MM.1S (cell line): Measurements from ENCODE around the gene IGFL1.

Experiments used
- DNase-seq: peaks from one replicate; pipeline ENCODE4 v3.0.0-alpha.2; 2015
- H2AFZ ChIP-seq: fragments of 300-600 bp; sonication (generic); 2 replicates; pipeline ENCODE4 v1.6.0; 2016; ENCODE audit warnings: antibody characterized with exemption, low read length
- H3F3A ChIP-seq: fragments of 300-600 bp; sonication (generic); 2 replicates; pipeline ENCODE4 v1.6.1; 2016; ENCODE audit warnings: mild to moderate bottlenecking, antibody characterized with exemption, low read length, moderate library complexity, mixed read lengths; ENCODE audit not compliant: insufficient read depth
- H3K27ac ChIP-seq: fragments of 300-600 bp; sonication (generic); 2 replicates; pipeline ENCODE4 v1.5.1; 2016; ENCODE audit warnings: mild to moderate bottlenecking, low read length
- H3K27me3 ChIP-seq: fragments of 300-600 bp; sonication (generic); replicated peaks from 2 replicates; pipeline ENCODE4 v1.6.0; 2016; ENCODE audit warnings: low read length; ENCODE audit not compliant: insufficient read depth
- H3K36me3 ChIP-seq: fragments of 300-600 bp; sonication (generic); replicated peaks from 2 replicates; pipeline ENCODE4 v1.6.1; 2016; ENCODE audit warnings: mild to moderate bottlenecking, low read length, mixed read lengths; ENCODE audit not compliant: insufficient read depth
- H3K4me1 ChIP-seq: fragments of 300-600 bp; sonication (generic); 2 replicates; pipeline ENCODE4 v1.6.1; 2016; ENCODE audit warnings: low read length, mixed read lengths
- H3K4me2 ChIP-seq: fragments of 300-600 bp; sonication (generic); 2 replicates; pipeline ENCODE4 v1.6.0; 2016; ENCODE audit warnings: low read depth, low read length
- H3K4me3 ChIP-seq: fragments of 300-600 bp; sonication (generic); 2 replicates; pipeline ENCODE4 v1.5.1; 2016; ENCODE audit warnings: low read length, mixed read lengths
- H3K79me2 ChIP-seq: fragments of 300-600 bp; sonication (generic); 2 replicates; pipeline ENCODE4 v1.6.1; 2016; ENCODE audit warnings: mixed run types, low read length, mixed read lengths
- H3K9ac ChIP-seq: fragments of 300-600 bp; sonication (generic); 2 replicates; pipeline ENCODE4 v1.6.1; 2016; ENCODE audit warnings: low read length, mixed read lengths
- H3K9me2 ChIP-seq: fragments of 300-600 bp; sonication (generic); replicated peaks from 2 replicates; pipeline ENCODE4 v1.6.1; 2016; ENCODE audit warnings: mild to moderate bottlenecking, low read length, mixed read lengths; ENCODE audit not compliant: insufficient read depth
- H3K9me3 ChIP-seq: fragments of 300-600 bp; sonication (generic); replicated peaks from 2 replicates; pipeline ENCODE4 v1.6.1; 2016; ENCODE audit warnings: mild to moderate bottlenecking, low read length, mixed read lengths; ENCODE audit not compliant: insufficient read depth
- H4K20me1 ChIP-seq: fragments of 300-600 bp; sonication (generic); 2 replicates; pipeline ENCODE4 v1.6.1; 2016; ENCODE audit warnings: mild to moderate bottlenecking, low read length, moderate library complexity, mixed read lengths; ENCODE audit not compliant: insufficient read depth
- EZH2 ChIP-seq: fragments of 300-600 bp; sonication (generic); optimal IDR thresholded peaks from 2 replicates; pipeline ENCODE3; 2017; ENCODE audit warnings: low read depth, mild to moderate bottlenecking, antibody characterized with exemption, low read length, mixed read lengths
- EZH2phosphoT487 ChIP-seq: fragments of 300-600 bp; sonication (generic); IDR thresholded peaks from 2 replicates; pipeline ENCODE4 v1.6.1; 2018; ENCODE audit warnings: antibody characterized with exemption, low read length
- TF ChIP-seq, protein P1 (sequence below): fragments of 300-600 bp; sonication (generic); IDR thresholded peaks from 2 replicates; pipeline ENCODE4 v1.5.1; 2016; ENCODE audit warnings: antibody characterized with exemption, low read length, mixed read lengths

Gene IGFL1

DNA sequence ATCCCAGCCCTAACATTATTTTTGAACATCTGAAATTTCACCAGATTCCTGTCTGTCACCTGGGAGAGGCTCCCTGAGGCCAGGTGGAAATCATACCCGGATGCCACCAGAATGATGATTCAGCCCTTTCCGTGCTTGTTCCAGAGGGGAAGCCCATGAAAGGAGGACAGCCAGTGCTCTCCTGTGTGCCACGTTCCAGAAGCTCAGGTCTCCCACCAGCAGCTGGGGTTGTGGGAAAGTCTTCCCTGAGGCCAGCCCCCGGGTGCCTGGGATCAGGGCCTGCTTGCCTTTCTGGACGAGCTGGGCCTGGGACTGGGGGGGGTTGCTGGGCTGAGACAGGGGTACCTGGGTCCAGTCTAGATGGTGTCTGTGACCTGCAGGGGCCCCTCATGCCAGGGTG, 25.5 kb upstream of the IGFL1 start:
- Histone ChIP-seq H2AFZ (no peak overlapping the region), H3K36me3 (no peaks in the 10 kb centered on the region), H4K20me1 (no peaks in the 10 kb centered on the region), H3K27ac (no peak overlapping the region), H3F3A (no peaks in the 10 kb centered on the region), H3K9me3 (no peaks in the 10 kb centered on the region), H3K79me2 (no peaks in the 10 kb centered on the region), H3K9ac (no peak overlapping the region), H3K9me2 (no peaks in the 10 kb centered on the region), H3K27me3 (peaks cover 64% of the 10 kb centered on the region), H3K4me3 (no peak overlapping the region), H3K4me2 (no peak overlapping the region), H3K4me1 (no peaks in the 10 kb centered on the region)
- TF ChIP-seq EZH2: no peak
- TF ChIP-seq EZH2phosphoT487: no peak
- TF ChIP-seq, protein P1, sequence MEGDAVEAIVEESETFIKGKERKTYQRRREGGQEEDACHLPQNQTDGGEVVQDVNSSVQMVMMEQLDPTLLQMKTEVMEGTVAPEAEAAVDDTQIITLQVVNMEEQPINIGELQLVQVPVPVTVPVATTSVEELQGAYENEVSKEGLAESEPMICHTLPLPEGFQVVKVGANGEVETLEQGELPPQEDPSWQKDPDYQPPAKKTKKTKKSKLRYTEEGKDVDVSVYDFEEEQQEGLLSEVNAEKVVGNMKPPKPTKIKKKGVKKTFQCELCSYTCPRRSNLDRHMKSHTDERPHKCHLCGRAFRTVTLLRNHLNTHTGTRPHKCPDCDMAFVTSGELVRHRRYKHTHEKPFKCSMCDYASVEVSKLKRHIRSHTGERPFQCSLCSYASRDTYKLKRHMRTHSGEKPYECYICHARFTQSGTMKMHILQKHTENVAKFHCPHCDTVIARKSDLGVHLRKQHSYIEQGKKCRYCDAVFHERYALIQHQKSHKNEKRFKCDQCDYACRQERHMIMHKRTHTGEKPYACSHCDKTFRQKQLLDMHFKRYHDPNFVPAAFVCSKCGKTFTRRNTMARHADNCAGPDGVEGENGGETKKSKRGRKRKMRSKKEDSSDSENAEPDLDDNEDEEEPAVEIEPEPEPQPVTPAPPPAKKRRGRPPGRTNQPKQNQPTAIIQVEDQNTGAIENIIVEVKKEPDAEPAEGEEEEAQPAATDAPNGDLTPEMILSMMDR: no peak
- no peak for DNase-seq

DNA sequence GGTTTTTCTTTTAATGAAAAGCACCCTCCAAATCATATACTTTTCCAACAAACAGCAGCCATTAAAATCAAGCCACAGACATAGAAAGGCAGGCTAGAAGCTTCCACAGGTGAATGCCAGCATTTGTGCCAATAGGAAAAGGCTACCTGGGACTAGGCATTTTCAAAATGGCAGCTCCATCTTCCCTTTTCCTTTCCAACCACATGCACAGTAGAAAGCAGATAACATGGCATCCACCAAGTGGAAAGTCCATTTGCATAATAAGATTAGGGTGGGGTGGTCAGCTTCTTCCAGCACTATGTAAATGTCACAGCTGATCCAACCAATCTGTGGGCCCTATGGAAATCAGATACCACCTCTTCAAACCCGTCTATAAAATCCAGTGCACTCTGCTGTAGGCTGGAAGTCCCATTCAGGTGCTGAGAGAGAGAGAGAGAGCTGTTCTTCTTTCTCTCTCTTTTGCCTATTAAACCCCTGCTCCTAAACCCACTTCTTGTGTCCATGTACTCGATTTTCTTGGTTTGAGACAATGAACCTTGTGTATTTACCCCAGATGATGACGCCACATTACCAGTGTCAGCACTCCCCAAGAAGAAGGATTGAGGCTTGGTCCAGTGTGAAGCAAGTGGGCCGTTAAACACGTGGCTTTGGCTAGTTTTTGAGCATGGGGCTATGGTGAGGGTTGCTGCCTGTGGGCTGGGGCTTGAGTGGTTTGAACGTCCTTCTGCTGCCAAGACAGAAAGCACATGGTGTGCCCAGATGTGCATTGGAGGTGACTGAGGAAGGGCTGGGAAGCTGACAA, 24.2 kb upstream of the IGFL1 start:
- H3K27ac ChIP-seq: no peak overlapping the region
- no peaks in the 10 kb centered on the region for H3K79me2 ChIP-seq
- no peak for TF ChIP-seq EZH2phosphoT487
- TF ChIP-seq, protein P1: no peak
- no peak for TF ChIP-seq EZH2
- no peak overlapping the region for H3K4me2 ChIP-seq
- H3K27me3 ChIP-seq: peaks cover 78% of the 10 kb centered on the region
- H2AFZ ChIP-seq: no peak overlapping the region
- H3K4me3 ChIP-seq: no peak overlapping the region
- H3K9me3 ChIP-seq: no peaks in the 10 kb centered on the region
- DNase-seq: no peak
- H3F3A ChIP-seq: no peaks in the 10 kb centered on the region
- no peaks in the 10 kb centered on the region for H4K20me1 ChIP-seq
- H3K36me3 ChIP-seq: no peaks in the 10 kb centered on the region
- H3K9ac ChIP-seq: no peak overlapping the region
- no peaks in the 10 kb centered on the region for H3K4me1 ChIP-seq
- H3K9me2 ChIP-seq: no peaks in the 10 kb centered on the region

DNA sequence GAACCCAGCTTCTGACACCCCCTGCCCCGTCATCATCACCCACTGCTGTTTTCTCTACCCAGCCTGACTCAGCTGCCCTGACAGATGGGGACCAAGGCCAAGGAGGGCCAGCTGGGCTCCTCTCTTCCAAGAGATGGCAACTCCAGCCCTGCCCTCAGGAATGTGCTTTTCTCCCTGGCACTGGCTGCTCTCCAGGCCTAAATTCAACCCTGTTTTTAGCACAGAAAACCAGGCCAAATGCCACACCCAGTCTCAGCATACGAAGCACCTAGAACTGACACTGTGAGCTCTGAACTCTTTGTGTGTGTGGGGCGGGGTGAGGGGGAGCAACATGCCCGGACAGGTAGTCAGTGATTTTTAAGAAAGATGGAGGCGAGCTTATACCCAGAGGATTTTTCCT, 23.4 kb upstream of the IGFL1 start:
- Histone ChIP-seq H3K27ac (no peak overlapping the region), H3K36me3 (no peaks in the 10 kb centered on the region), H2AFZ (no peak overlapping the region), H3K9me3 (no peaks in the 10 kb centered on the region), H3K4me2 (no peak overlapping the region), H3K4me1 (no peaks in the 10 kb centered on the region), H3K27me3 (peaks cover 82% of the 10 kb centered on the region), H3K9me2 (no peaks in the 10 kb centered on the region), H3K79me2 (no peaks in the 10 kb centered on the region), H3K4me3 (no peak overlapping the region), H3K9ac (no peak overlapping the region), H4K20me1 (no peaks in the 10 kb centered on the region), H3F3A (no peaks in the 10 kb centered on the region)
- no peak for TF ChIP-seq EZH2
- TF ChIP-seq, protein P1: no peak
- no peak for TF ChIP-seq EZH2phosphoT487
- DNase-seq: no peak
